ENCODE results near the gene IQSEC2. TPM values are rescaled to one million over a fixed set of nuclear protein-coding genes. Genes with fewer than 3 reads are reported as not detected.

IQSEC2 gene
- total and polyA plus RNA-seq, 2 donors: 2.3 to 10.2 TPM

GRCh38 chrX:53224860-53225797, 56.3 kb downstream of the IQSEC2 start, which contains the start of gene KDM5C:
Gene KDM5C (minus strand): TSS chrX:53225207. CDS start chrX:53224889, 318 bp downstream.
- WGBS: under 1% methylated on average over 67 of the region's 67 CpGs

DNA sequence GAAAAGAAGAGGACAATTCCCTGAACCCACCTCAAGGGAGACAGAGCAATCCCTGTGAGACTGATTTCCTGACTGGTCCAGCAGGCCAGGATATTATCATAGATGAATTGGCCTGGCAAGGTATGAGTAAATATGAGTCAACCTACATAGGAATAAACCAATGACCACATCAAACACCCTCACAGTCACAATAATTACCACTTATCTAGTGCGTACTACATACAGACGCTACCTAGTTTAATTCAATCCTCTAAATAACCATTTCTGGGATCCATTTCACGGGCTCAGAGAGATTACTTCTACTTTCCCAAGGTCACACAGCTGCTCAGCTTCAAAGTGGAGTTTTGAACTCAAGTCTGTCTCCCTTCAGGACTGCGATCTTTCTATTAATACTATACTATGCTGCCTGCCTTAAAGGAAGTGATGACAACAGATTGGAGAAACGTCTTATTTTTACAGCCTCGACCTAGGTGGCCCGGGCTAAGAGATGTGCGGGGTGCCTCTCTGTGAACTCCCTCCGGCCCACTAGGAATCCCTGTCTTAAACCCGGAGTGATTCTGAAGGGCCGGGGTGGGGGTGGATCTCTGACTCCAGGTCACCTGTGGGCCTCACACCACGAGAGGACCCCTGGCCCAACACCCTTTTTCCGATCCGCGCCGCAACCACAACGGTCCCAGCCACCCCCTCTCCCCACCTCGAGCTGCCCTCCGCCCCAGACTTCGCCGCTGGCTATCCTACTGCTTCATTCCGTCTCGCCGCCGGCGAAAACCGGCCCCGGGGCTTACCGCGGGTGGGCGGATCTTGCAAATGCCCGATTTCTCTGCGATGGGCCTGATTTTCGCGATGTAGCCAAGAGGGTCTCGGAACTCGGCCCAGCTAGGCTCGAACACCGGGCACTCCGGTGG, 57.2 kb downstream of the IQSEC2 start:
- Histone ChIP-seq H3K9me3 (ENCODE audit: control insufficient read depth in 2 of 2, insufficient read depth in 1 of 2, low read length in 1 of 2) (peaks cover 0 to 4% of the 10 kb centered on the region in 2 donors), H3K27me3 (ENCODE audit: control insufficient read depth in 2 of 2, insufficient read depth in 1 of 2, low read length in 1 of 2) (no peaks in the 10 kb centered on the region), H3K4me1 (ENCODE audit: control insufficient read depth in 2 of 2, insufficient read depth in 2 of 2, low read length in 2 of 2) (peaks cover 5 to 24% of the 10 kb centered on the region in 2 donors), H3K4me3 (ENCODE audit: low read length in 2 of 2) (peak overlapping the region; percentile 82 to 96), H3K27ac (ENCODE audit: low read depth in 1 of 2, low read length in 1 of 2) (peak overlapping the region; percentile 83 to 90), H3K36me3 (ENCODE audit: control insufficient read depth in 2 of 2, insufficient read depth in 2 of 2, low read length in 1 of 2) (peaks cover 22 to 29% of the 10 kb centered on the region in 2 donors)
- WGBS: under 1% methylated on average over 40 of the region's 40 CpGs
- DNase-seq (ENCODE audit: low read depth in 6 of 9, low spot score in 9 of 9): peak in 4 of 9 donors; percentile 11 to 40 (median 16)

More at GRCh38 chrX:53224860-53225797, 56.3 kb downstream of the IQSEC2 start, which contains the start of gene KDM5C:
- H3K4me3 ChIP-seq (ENCODE audit: low read length in 2 of 2): peak within 1 kb of the TSS; percentile 82 to 96
- peaks cover 0 to 4% of the 10 kb centered on the region in 2 donors for H3K9me3 ChIP-seq (ENCODE audit: control insufficient read depth in 2 of 2, insufficient read depth in 1 of 2, low read length in 1 of 2)
- H3K36me3 ChIP-seq (ENCODE audit: control insufficient read depth in 2 of 2, insufficient read depth in 2 of 2, low read length in 1 of 2): peaks cover 14 to 20% of the 10 kb centered on the region in 2 donors
- peaks cover 0 to 5% of the 10 kb centered on the region in 2 donors for H3K27me3 ChIP-seq (ENCODE audit: control insufficient read depth in 2 of 2, insufficient read depth in 1 of 2, low read length in 1 of 2)
- H3K27ac ChIP-seq (ENCODE audit: low read depth in 1 of 2, low read length in 1 of 2): peak within 1 kb of the TSS; percentile 83 to 90
- peaks cover 5 to 24% of the 10 kb centered on the region in 2 donors for H3K4me1 ChIP-seq (ENCODE audit: control insufficient read depth in 2 of 2, insufficient read depth in 2 of 2, low read length in 2 of 2)
- peak; percentile 76 to 99 (median 86) for DNase-seq (ENCODE audit: low read depth in 6 of 9, low spot score in 9 of 9)

- DNase-seq (ENCODE audit: low read depth in 6 of 9, low spot score in 9 of 9): peak in 1 of 9 donors; percentile 19
- 85% methylated on average over 2 of the region's 2 CpGs for WGBS
- Histone ChIP-seq H3K27ac (ENCODE audit: low read depth in 1 of 2, low read length in 1 of 2) (no peak overlapping the region), H3K27me3 (ENCODE audit: control insufficient read depth in 2 of 2, insufficient read depth in 1 of 2, low read length in 1 of 2) (no peaks in the 10 kb centered on the region), H3K4me1 (ENCODE audit: control insufficient read depth in 2 of 2, insufficient read depth in 2 of 2, low read length in 2 of 2) (peaks cover 5 to 24% of the 10 kb centered on the region in 2 donors), H3K4me3 (ENCODE audit: low read length in 2 of 2) (peak overlapping the region; percentile 82 to 96), H3K36me3 (ENCODE audit: control insufficient read depth in 2 of 2, insufficient read depth in 2 of 2, low read length in 1 of 2) (peaks cover 32 to 38% of the 10 kb centered on the region in 2 donors), H3K9me3 (ENCODE audit: control insufficient read depth in 2 of 2, insufficient read depth in 1 of 2, low read length in 1 of 2) (peaks cover 0 to 4% of the 10 kb centered on the region in 2 donors)
Measured at GRCh38 chrX:53223068-53223693, 58.2 kb downstream of the IQSEC2 start.

Other genes with a start within 250 kb of the IQSEC2 start
- 0.61 TPM for gene GPR173, start 232.8 kb downstream of the IQSEC2 start, total RNA-seq
- gene GPR173, start 232.8 kb downstream of the IQSEC2 start, polyA plus RNA-seq: 1.5 TPM
- 12.7 TPM for gene TSPYL2, start 199.2 kb downstream of the IQSEC2 start, total RNA-seq
- gene TSPYL2, start 199.2 kb downstream of the IQSEC2 start, polyA plus RNA-seq: 256 TPM
- gene KANTR, start 187.4 kb downstream of the IQSEC2 start, total RNA-seq: 4.7 TPM
- 16.6 TPM for gene KANTR, start 187.4 kb downstream of the IQSEC2 start, polyA plus RNA-seq
- gene KDM5C, start 56.4 kb downstream of the IQSEC2 start, total RNA-seq: 48.3 TPM
- 29.0 TPM for gene KDM5C, start 56.4 kb downstream of the IQSEC2 start, polyA plus RNA-seq
- 40.7 TPM for gene SMC1A, start 141.1 kb upstream of the IQSEC2 start, total RNA-seq
- gene SMC1A, start 141.1 kb upstream of the IQSEC2 start, polyA plus RNA-seq: 9.6 TPM
- gene RIBC1, start 141.3 kb upstream of the IQSEC2 start, total RNA-seq: 1.2 TPM
- gene RIBC1, start 141.3 kb upstream of the IQSEC2 start, polyA plus RNA-seq: 1.8 TPM
- gene HSD17B10, start 152.8 kb upstream of the IQSEC2 start, total RNA-seq: 92.6 TPM
- 51.7 TPM for gene HSD17B10, start 152.8 kb upstream of the IQSEC2 start, polyA plus RNA-seq